ENCODE data around the gene LAMTOR4. TPM values are rescaled to one million over a fixed set of nuclear protein-coding genes. Genes with fewer than 3 reads are reported as not detected.

The LAMTOR4 gene
- total RNA-seq, 1 experiment from 2014 or later = 224 TPM

GRCh38 chr7:100126931-100127865, 21.5 kb upstream of the LAMTOR4 start, which contains the start of gene MBLAC1:
Gene MBLAC1, plus strand, starts transcription at chr7:100126967. Its CDS starts 429 bp downstream, at chr7:100127396.
- peaks cover 22% of the 10 kb centered on the region for H3K4me1 ChIP-seq (ENCODE audit: control insufficient read depth, insufficient read depth, low read length)
- peak within 1 kb of the TSS; percentile 97 for H3K27ac ChIP-seq (ENCODE audit: low read length)
- TSS peak; percentile 56 for BruUV-seq (replicated peaks)
- in situ Hi-C loops (cut with HindIII; ENCODE audit: low pct_unique_long_range_greater_than_20kb, low sequenced_read_pairs) = no loop called here
- peaks cover 2% of the 10 kb centered on the region; the same call in 1 of the 2 replicates for H3K36me3 ChIP-seq (ENCODE audit: control insufficient read depth, insufficient read depth, low read length)
- DNase-seq (ENCODE audit: low read depth, low spot score) (peak; percentile 75), ATAC-seq (peak; percentile 82)
- H3K27me3 ChIP-seq (ENCODE audit: control insufficient read depth, insufficient read depth, low read length) = no peaks in the 10 kb centered on the region
- ChIA-PET POLR2A (interaction anchor here (0.5 to 0.9 kb wide), 3 partner anchors 25 to 46 kb away, joined by 3 to 15 read pairs (median 8); no protein-coding TSS in a partner anchor), CTCF (interaction anchor here (0.7 kb wide), 1 partner anchor 22 kb away, joined by 6 read pairs; the partner anchor contains the start of gene LAMTOR4)
- H3K4me3 ChIP-seq (ENCODE audit: low read depth in 2 of 2, low read length in 2 of 2) = peak within 1 kb of the TSS; percentile 82 to 98
- TF ChIP-seq TCF7L2 (IDR thresholded peaks at IDR 0.05; ENCODE audit: low read depth, low read length) (no peak), SIN3A (IDR thresholded peaks at IDR 0.05; ENCODE audit: borderline replicate concordance, insufficient read depth, low read depth, low read length) (0 out of 2 replicates have a peak, but pooled peaks have one; percentile 37), POLR2AphosphoS5 (IDR thresholded peaks at IDR 0.05; ENCODE audit: low read depth, low read length) (peak; percentile 91)
- intact Hi-C loops (cut with micrococcal nuclease; ENCODE audit: unreplicated experiment) = no loop called here
- no peaks in the 10 kb centered on the region for H3K9me3 ChIP-seq (ENCODE audit: control insufficient read depth, insufficient read depth, low read depth, low read length)

GRCh38 chr7:100127866-100128636, 20.7 kb upstream of the LAMTOR4 start:
- DNase-seq (ENCODE audit: low read depth, low spot score) (no peak), ATAC-seq (peak; percentile 20; the same call in 1 of the 2 replicates)
- peaks cover 18% of the 10 kb centered on the region for H3K4me1 ChIP-seq (ENCODE audit: control insufficient read depth, insufficient read depth, low read length)
- no peaks in the 10 kb centered on the region for H3K9me3 ChIP-seq (ENCODE audit: control insufficient read depth, insufficient read depth, low read depth, low read length)
- ChIA-PET CTCF (interaction anchor here (0.9 kb wide), 1 partner anchor 10 kb away, joined by 4 read pairs; no protein-coding TSS in a partner anchor), POLR2A (interaction anchor here (0.5 to 1.0 kb wide), 3 partner anchors 27 to 82 kb away, joined by 3 to 8 read pairs (median 5); partner anchors contain the start of genes AP4M1 and MCM7)
- H3K36me3 ChIP-seq (ENCODE audit: control insufficient read depth, insufficient read depth, low read length) = peaks cover 2% of the 10 kb centered on the region; the same call in 1 of the 2 replicates
- H3K27me3 ChIP-seq (ENCODE audit: control insufficient read depth, insufficient read depth, low read length) = no peaks in the 10 kb centered on the region
- intact Hi-C loops (cut with micrococcal nuclease; ENCODE audit: unreplicated experiment) = no loop called here
- in situ Hi-C loops (cut with HindIII; ENCODE audit: low pct_unique_long_range_greater_than_20kb, low sequenced_read_pairs) = no loop called here
- no TSS peak for BruUV-seq (replicated peaks)
- H3K27ac ChIP-seq (ENCODE audit: low read length) = peak overlapping the region; percentile 97
- H3K4me3 ChIP-seq (ENCODE audit: low read depth in 2 of 2, low read length in 2 of 2) = peak overlapping the region; percentile 82 to 98
- TF ChIP-seq TCF7L2 (IDR thresholded peaks at IDR 0.05; ENCODE audit: low read depth, low read length) (no peak), REST (IDR thresholded peaks at IDR 0.05; ENCODE audit: insufficient read depth in 1 of 2, low read depth in 2 of 2, low read length in 1 of 2) (no peak), POLR2AphosphoS5 (IDR thresholded peaks at IDR 0.05; ENCODE audit: low read depth, low read length) (no peak), SIN3A (IDR thresholded peaks at IDR 0.05; ENCODE audit: borderline replicate concordance, insufficient read depth, low read depth, low read length) (no peak), CTCF (IDR thresholded peaks at IDR 0.05) (no peak)
